ENCODE results near the gene FLRT2. TPM values are rescaled to one million over a fixed set of nuclear protein-coding genes. Genes with fewer than 3 reads are reported as not detected.

The FLRT2 gene
- total and polyA plus RNA-seq, 10 donors: 7.8 to 63.9 (median 23.8) TPM

DNA sequence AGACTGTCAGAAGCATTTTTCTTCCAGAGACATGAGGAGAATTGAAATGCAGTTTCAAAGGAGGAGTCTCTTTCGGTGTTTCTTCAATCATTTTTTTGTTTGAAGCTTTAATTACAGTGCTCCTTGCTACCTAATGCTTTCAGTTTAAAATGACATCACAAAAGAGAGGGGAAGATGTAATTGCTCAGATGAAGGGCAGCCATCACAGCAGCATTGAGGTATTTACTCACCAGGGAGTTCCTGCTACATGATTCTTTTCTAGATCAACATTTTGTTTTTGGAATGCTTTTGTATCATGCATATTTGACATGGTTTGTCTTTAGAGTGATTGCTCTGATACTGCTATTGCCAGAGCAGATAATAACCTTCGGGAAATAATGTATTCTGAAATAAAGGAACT is 28.6 kb downstream of the FLRT2 start:
- Histone ChIP-seq H3K27me3 (replicated peaks in 1 of 7) (no peaks in the 10 kb centered on the region), H3K4me1 (no peaks in the 10 kb centered on the region), H3K4me3 (no peak overlapping the region), H3K36me3 (no peaks in the 10 kb centered on the region), H3K9me3 (peaks cover 0 to 6% (median 0%) of the 10 kb centered on the region in 8 donors), H3K27ac (no peak overlapping the region)
- WGBS, 5 donors: 75 to 87% (median 84%) methylated on average over 2 of the region's 2 CpGs
- no peak for TF ChIP-seq POLR2A (IDR thresholded peaks at IDR 0.05)
- TF ChIP-seq POLR2AphosphoS5 (IDR thresholded peaks at IDR 0.05): no peak
- TF ChIP-seq CTCF (IDR thresholded peaks at IDR 0.05 in 8 of 11, conservative IDR thresholded peaks at IDR 0.05 in 3 of 11): no peak
- intact Hi-C loops (cut with DNase I; ENCODE audit: low total_unique reads): no loop called here
- no peak for DNase-seq

GRCh38 chr14:85562630-85563029 is 32.7 kb downstream of the FLRT2 start:
- peaks cover 0 to under 1% (median 0%) of the 10 kb centered on the region in 8 donors for H3K9me3 ChIP-seq

GRCh38 chr14:85564841-85565527 is 35.0 kb downstream of the FLRT2 start:
- H3K27ac ChIP-seq: no peak overlapping the region
- no peak for DNase-seq
- no peaks in the 10 kb centered on the region for H3K36me3 ChIP-seq
- intact Hi-C loops (cut with DNase I; ENCODE audit: low total_unique reads): no loop called here
- no peaks in the 10 kb centered on the region for H3K9me3 ChIP-seq
- H3K4me3 ChIP-seq: no peak overlapping the region
- no peaks in the 10 kb centered on the region for H3K27me3 ChIP-seq (replicated peaks in 1 of 7)
- no peaks in the 10 kb centered on the region for H3K4me1 ChIP-seq
- no peak for TF ChIP-seq CTCF (IDR thresholded peaks at IDR 0.05 in 8 of 11, conservative IDR thresholded peaks at IDR 0.05 in 3 of 11)
- no peak for TF ChIP-seq POLR2A (IDR thresholded peaks at IDR 0.05)
- 78 to 91% (median 81%) methylated on average over 3 of the region's 3 CpGs for WGBS, 5 donors

More at GRCh38 chr14:85562630-85563029, 32.7 kb downstream of the FLRT2 start:
- intact Hi-C loops (cut with DNase I; ENCODE audit: low total_unique reads): no loop called here
- Histone ChIP-seq H3K27ac (no peak overlapping the region), H3K36me3 (no peaks in the 10 kb centered on the region), H3K4me3 (no peak overlapping the region), H3K27me3 (replicated peaks in 1 of 7) (no peaks in the 10 kb centered on the region), H3K4me1 (no peaks in the 10 kb centered on the region)
- no peak for TF ChIP-seq POLR2A (IDR thresholded peaks at IDR 0.05)
- TF ChIP-seq POLR2AphosphoS5 (IDR thresholded peaks at IDR 0.05): no peak
- TF ChIP-seq CTCF (IDR thresholded peaks at IDR 0.05 in 8 of 11, conservative IDR thresholded peaks at IDR 0.05 in 3 of 11): no peak
- no peak for DNase-seq
- 85 to 94% (median 91%) methylated on average over 5 of the region's 5 CpGs for WGBS, 5 donors

DNA sequence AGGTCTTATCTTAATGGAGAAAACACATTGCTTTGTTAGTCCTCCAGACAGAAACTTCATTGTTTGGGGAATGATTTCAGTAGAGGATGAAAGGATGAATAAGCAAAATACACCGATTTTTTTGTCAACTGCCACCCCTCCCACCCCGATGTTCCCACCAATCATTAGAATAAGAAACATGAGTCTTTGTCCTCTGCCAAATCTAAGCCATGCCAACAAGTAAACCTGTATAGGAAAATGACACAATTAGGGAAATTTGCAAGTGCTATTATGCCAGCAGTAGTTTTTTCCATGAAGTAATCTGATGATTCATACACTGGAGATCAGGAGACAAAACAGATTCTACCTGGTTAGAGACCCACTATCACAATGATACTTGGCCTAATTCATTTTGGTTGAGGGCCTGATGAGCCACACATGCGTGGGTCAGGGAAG is 35.9 kb downstream of the FLRT2 start:
- no peaks in the 10 kb centered on the region for H3K9me3 ChIP-seq
- H3K27ac ChIP-seq: no peak overlapping the region
- TF ChIP-seq POLR2A (IDR thresholded peaks at IDR 0.05) (no peak), POLR2AphosphoS5 (IDR thresholded peaks at IDR 0.05) (no peak), CTCF (IDR thresholded peaks at IDR 0.05 in 8 of 11, conservative IDR thresholded peaks at IDR 0.05 in 3 of 11) (no peak)
- H3K27me3 ChIP-seq (replicated peaks in 1 of 7): no peaks in the 10 kb centered on the region
- H3K4me1 ChIP-seq: no peaks in the 10 kb centered on the region
- H3K4me3 ChIP-seq: no peak overlapping the region
- intact Hi-C loops (cut with DNase I; ENCODE audit: low total_unique reads): no loop called here
- WGBS, 5 donors: 81 to 90% (median 88%) methylated on average over 3 of the region's 3 CpGs
- DNase-seq: no peak
- no peaks in the 10 kb centered on the region for H3K36me3 ChIP-seq
